K562 (cell line): ENCODE measurements around the gene CHST12. TPM values are rescaled to one million over a fixed set of nuclear protein-coding genes. Genes with fewer than 3 reads are reported as not detected.

Experiments
- AFF1 ChIP-seq, 2 experiments: fragments of 450-650 bp; IDR thresholded peaks; 2 replicates each; pipeline ENCODE4 v1.6.1; 2018; ENCODE audit warnings: mild to moderate bottlenecking in 2 of 2, low read depth in 1 of 2; ENCODE audit not compliant: partially characterized antibody in 2 of 2
- ATF1 ChIP-seq, 2 experiments: fragments of 450-650 bp in 1 of 2; IDR thresholded peaks; 2 replicates each; pipeline ENCODE4 v1.6.1; 2016; ENCODE audit warnings: missing compliant biosample characterization in 1 of 2, missing genetic modification characterization in 1 of 2
- C11orf30 ChIP-seq: fragments of 450-650 bp; IDR thresholded peaks from 2 replicates; pipeline ENCODE4 v1.6.1; 2016; ENCODE audit warnings: low read depth, mild to moderate bottlenecking
- CREM ChIP-seq: IDR thresholded peaks from 2 replicates; pipeline ENCODE4 v1.6.1; 2014; ENCODE audit warnings: antibody characterized with exemption, low read depth
- E2F1 ChIP-seq: sonication (generic); formaldehyde crosslinking; IDR thresholded peaks from 2 replicates; pipeline ENCODE4 v1.8.1; 2023; ENCODE audit warnings: mild to moderate bottlenecking, missing genetic modification reagents, moderate library complexity
- E2F5 ChIP-seq: sonication (generic); formaldehyde crosslinking; IDR thresholded peaks from 2 replicates; pipeline ENCODE4 v1.8.0; 2022; ENCODE audit warnings: mild to moderate bottlenecking, missing genetic modification reagents
- HMGN3 ChIP-seq: IDR thresholded peaks from 2 replicates; pipeline ENCODE4 v1.6.1; 2011; ENCODE audit warnings: borderline replicate concordance, low read depth, mild to moderate bottlenecking, mixed read lengths, low read length; ENCODE audit not compliant: insufficient read length; ENCODE audit errors: extremely low read depth
- NFIC ChIP-seq: fragments of 450-650 bp; IDR thresholded peaks from 2 replicates; pipeline ENCODE4 v1.6.1; 2017; ENCODE audit warnings: mild to moderate bottlenecking, inconsistent platforms
- NKRF ChIP-seq: fragments of 450-650 bp; IDR thresholded peaks from 2 replicates; pipeline ENCODE4 v1.6.1; 2016; ENCODE audit warnings: borderline replicate concordance
- POLR2A ChIP-seq: fragments of 450-650 bp; conservative IDR thresholded peaks from 2 replicates; pipeline ENCODE4 v1.6.1; 2016
- RBM15 ChIP-seq: fragments of 200-400 bp; formaldehyde crosslinking; IDR thresholded peaks from 2 replicates; pipeline ENCODE4 v1.6.1; 2018; ENCODE audit warnings: mild to moderate bottlenecking, low read length, moderate library complexity; ENCODE audit not compliant: insufficient read depth
- SREBF2 ChIP-seq: sonication (generic); formaldehyde crosslinking; IDR thresholded peaks from 2 replicates; pipeline ENCODE4 v1.4.0; 2020; ENCODE audit warnings: mild to moderate bottlenecking, missing genetic modification reagents
- VEZF1 ChIP-seq: fragments of 200-800 bp; sonication (Bioruptor generic); IDR thresholded peaks from 2 replicates; pipeline ENCODE4 v1.6.1; 2017; ENCODE audit warnings: missing genetic modification characterization, missing compliant biosample characterization
- ZBTB7A ChIP-seq: IDR thresholded peaks from 2 replicates; pipeline ENCODE4 v1.6.1; 2011; ENCODE audit warnings: low read depth, mild to moderate bottlenecking, low read length, moderate library complexity, borderline replicate concordance; ENCODE audit not compliant: control insufficient read depth
- ZC3H4 ChIP-seq: sonication (generic); formaldehyde crosslinking; IDR thresholded peaks from 2 replicates; pipeline ENCODE4 v1.9.0; 2021; ENCODE audit warnings: missing genetic modification reagents, borderline replicate concordance
- ZNF354B ChIP-seq: fragments of 250-450 bp; sonication (Bioruptor Pico); IDR thresholded peaks from 2 replicates; pipeline ENCODE4 v1.4.0; 2020
- polyA plus RNA-seq, 8 experiments: library from polyadenylated mRNA; depleted of rRNA in 4 of 8; stranded (reverse) in 5 of 8; unstranded in 3 of 8; fragments of >200 nt; fragmentation: Nextera tagmentation in 2 of 8; fragmentation: Illumina TruSeq in 1 of 8; extraction: Ambion mirVana in 2 of 8; extraction: Trizol in 1 of 8; gene quantifications; 2 replicates each; pipeline versions ENCODE4 v1.2.1 to v1.2.3, GENCODE V29; 2011 to 2014; ENCODE audit warnings: inconsistent platforms in 1 of 8, missing spikeins in 1 of 8
- total RNA-seq, 7 experiments: library from RNA; depleted of rRNA in 6 of 7; stranded (reverse); fragments of >200 nt in 6 of 7; fragmentation: Illumina TruSeq in 2 of 7; extraction: Trizol in 2 of 7; gene quantifications; 2 replicates each; pipeline versions ENCODE4 v1.2.1 to v1.2.3, GENCODE V29; 2011 to 2021; ENCODE audit warnings: low replicate concordance in 1 of 7

The CHST12 gene
- total and polyA plus RNA-seq, 9 of the 15 experiments (the other 6 are each of a cell fraction or from before 2014, with no cell fraction given), result 0.18 to 19.8 (median 3.6) TPM

- TF ChIP-seq POLR2A (peak; percentile 34; the same call in 1 of the 2 replicates), E2F1 (CRISPR knock-in tag) (0 out of 2 replicates have a peak, but pooled peaks have one; percentile 55), C11orf30 (peak; percentile 53), RBM15 (no peak), E2F5 (CRISPR knock-in tag) (no peak; the same call in 1 of the 2 replicates), VEZF1 (CRISPR knock-in tag) (peak; percentile 44), ZNF354B (peak; percentile 59; the same call in 1 of the 2 replicates), ATF1 (CRISPR knock-in tag; IDR thresholded peaks at IDR 0.05) (no peak), ATF1 (tag; IDR thresholded peaks at IDR 0.05) (peak; percentile 94), SREBF2 (no peak), AFF1 (IDR thresholded peaks at IDR 0.05; ENCODE audit: low read depth in 1 of 2, partially characterized antibody in 2 of 2) (peak; percentile 60 to 87), HMGN3 (peak; percentile 71), NKRF (peak; percentile 72; the same call in 1 of the 2 replicates), NFIC (peak; percentile 26; the same call in 1 of the 2 replicates), CREM (peak; percentile 68), ZBTB7A (0 out of 2 replicates have a peak, but pooled peaks have one; percentile 13), ZC3H4 (CRISPR knock-in tag) (no peak)
Observed at GRCh38 chr7:2354186-2354938, 49.0 kb upstream of the CHST12 start, which contains the start of gene EIF3B (continued).
